GM21390 (cell line): Measurements from ENCODE around the gene MOCS3.

Experiments
- ATAC-seq: cut with Tn5 transposase; IDR thresholded peaks from one replicate; pipeline ENCODE4 v1.9.1; 2021; ENCODE audit not compliant: unreplicated experiment

MOCS3 gene

DNA sequence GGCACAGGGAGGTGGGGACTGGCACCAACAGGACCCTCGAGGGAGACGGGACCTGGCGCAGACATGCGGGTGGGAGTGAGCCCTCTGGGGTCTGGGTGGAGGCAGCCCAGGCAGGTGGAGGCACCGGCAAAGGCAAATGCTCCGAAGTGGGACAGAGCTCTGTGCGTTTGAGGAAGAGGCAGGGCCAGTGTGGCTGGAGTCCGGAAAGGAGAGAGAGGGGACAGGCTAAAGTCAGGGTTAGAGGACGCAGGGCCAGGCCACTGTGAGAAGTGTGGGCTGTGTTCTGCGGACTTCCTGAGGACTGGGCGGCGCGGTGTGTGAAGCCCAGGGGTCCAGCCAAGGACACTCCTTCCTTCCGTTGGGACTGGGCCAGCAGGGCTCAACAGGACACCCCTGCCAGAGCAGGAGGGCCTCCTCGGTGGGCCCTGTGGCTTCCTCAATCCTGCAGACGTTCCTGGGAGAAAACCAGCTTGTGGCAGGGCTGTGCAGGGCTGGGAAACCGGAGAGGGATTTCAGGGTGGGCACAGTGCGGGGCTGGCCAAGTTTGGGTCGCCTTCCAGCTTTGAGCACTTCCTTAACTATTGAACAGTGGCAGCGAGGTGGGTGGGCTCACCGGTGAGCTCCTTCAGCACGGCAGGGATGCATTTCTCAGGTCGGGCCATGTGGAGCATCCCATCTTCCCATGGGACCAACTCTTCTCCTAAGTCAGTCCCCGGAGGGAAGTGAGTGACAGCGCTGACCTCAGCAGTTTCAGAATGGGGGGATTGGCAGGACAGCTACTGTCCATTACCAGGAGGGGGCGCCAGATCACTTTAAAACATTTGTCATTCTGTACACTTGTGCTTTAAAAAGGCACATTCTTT, 22.5 kb downstream of the MOCS3 start:
- no peak for ATAC-seq

GRCh38 chr20:50981714-50982048, 23.1 kb downstream of the MOCS3 start:
- no peak for ATAC-seq

DNA sequence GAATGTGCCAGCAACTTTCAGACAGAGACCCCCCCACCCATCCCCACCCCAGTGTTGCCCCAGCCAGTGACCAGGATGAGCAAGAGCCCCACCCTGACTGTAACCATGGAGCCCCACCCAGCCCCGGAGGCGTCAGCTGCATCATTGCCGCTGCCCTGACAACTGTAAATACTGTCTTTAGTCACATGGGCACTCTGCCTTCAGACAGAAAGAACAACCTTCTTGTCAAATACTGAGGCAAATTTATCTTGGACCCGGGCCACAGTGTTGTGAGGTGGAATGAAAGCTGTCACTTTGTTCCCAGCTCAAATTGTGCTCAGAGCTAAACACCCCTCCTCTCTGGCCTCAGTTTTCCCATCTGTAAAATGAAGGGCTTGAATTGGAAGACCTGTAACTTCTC, 23.7 kb downstream of the MOCS3 start:
- ATAC-seq, result no peak

GRCh38 chr20:50983321-50983720, 24.7 kb downstream of the MOCS3 start:
- no peak for ATAC-seq

GRCh38 chr20:50987493-50988210, 29.0 kb downstream of the MOCS3 start:
- no peak for ATAC-seq

DNA sequence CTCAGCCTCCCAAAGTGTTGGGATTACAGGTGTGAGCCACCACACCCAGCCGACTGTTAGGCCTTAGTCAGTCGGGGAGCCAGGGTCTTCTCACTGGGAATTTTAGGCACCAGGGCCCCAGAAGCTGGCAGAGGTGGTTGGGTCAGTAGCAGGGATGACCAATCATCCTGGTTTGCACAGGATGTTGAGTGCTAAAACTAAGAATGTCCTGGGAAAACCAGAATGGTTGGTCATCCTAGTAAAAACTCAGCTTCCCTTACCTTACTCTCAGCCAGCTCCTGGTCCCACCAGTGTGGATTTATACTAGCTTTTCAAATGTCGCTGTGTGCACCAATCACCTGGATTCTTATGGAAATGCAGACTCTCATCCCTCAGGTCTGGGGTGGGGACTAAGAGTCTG, 32.5 kb downstream of the MOCS3 start:
- ATAC-seq, result no peak

DNA sequence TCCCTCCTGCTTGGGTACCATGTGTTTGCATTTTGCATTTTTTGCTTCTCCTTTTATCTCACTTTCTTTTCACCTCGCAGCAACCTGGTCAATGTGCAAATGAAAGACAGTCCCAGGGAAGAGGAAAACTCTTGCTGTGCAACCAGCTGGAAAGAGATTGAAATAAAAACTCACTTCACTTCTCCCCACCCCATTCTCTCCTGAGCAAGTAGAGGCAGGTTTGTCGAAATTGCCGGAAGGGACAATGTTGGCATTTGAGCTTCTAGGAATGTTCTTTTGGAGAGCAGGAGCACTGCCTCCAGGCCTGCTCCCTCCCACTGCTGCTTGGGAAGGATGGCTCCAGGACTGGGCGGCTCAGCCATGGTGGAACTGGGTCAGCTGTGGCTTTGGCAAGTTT, 33.7 kb downstream of the MOCS3 start:
- ATAC-seq, result no peak

DNA sequence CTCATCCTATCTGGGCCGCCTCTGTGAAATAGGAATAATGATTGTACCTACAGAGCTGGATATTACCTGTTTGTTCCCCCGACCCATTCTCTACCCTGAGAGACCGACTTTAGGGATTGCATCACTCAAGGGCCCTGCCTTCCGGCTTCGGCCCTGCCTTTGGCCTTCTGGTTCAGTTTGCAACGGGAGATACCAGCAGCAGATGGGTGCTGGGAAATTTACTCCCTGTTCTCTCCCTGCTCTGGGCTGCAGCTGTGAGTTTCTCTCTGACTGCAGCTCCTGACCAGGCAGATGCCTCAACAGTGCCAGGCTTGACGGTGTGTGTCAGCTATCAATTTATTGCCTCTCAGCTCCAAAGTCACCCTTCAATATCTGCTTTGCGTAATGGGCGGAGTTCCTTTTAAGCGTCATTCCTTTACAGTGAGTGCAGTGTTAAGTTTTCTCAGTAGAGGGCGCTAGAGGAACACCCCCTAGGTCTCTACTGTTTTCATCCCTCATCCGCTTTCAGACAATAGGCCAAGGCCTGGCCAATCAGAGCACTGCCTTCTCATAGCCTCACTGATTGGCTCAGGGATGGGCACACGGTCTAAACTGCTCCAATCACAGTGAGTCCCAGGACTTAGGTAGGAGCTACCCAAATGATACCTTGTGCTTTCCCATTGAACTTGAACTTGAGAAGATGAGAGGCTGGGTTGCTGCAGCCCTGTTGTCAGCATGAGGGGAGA, 34.3 kb downstream of the MOCS3 start:
- ATAC-seq, result peak; percentile 74

GRCh38 chr20:50993876-50994275, 35.3 kb downstream of the MOCS3 start:
- no peak for ATAC-seq

- ATAC-seq, result no peak
These were observed 36.9 kb downstream of the MOCS3 start for GRCh38 chr20:50995506-50995905.

- ATAC-seq, result no peak
These were observed 38.6 kb downstream of the MOCS3 start for GRCh38 chr20:50996901-50997865.

- no peak for ATAC-seq
These were observed 40.7 kb downstream of the MOCS3 start for GRCh38 chr20:50999355-50999754.

DNA sequence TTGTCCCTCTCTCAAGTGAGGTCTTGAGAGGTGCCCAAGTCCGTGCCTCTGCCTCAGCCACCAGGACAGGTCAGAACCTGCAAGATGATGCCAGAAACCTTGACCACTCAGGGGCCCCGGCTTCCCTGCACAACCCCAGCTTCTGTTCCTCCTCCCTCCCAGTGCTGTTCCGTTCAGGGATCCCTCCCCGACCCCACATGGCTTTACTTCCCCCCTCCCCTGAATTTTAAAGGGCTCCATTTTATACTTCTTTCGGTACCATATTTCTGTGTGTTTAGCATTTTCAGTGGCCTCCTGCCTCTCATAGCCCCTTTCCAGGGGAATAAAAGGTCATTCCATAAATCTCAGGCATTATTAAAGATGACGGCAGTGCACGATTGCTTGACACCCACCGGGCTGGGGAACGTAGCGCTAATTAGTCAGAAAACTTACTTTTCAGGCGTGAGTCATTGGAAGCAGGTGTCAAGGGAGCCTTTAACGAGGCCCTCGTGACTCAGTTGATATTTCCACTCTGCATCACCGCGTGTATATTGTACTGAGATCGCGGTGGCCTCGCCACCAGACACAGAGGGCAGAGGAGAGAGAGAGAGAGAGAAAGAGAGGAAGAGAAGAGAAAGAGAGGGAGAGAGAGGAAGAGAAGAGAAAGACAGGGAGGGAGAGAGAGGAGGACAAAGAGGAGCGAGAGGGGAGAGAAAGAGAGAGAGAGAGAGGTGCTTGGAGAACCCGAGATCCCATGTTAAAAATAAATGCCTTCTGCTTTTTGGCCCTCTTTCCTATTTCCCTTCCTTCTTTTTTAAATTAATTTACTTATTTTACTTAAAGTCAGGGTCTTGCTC, 43.0 kb downstream of the MOCS3 start:
- no peak for ATAC-seq

DNA sequence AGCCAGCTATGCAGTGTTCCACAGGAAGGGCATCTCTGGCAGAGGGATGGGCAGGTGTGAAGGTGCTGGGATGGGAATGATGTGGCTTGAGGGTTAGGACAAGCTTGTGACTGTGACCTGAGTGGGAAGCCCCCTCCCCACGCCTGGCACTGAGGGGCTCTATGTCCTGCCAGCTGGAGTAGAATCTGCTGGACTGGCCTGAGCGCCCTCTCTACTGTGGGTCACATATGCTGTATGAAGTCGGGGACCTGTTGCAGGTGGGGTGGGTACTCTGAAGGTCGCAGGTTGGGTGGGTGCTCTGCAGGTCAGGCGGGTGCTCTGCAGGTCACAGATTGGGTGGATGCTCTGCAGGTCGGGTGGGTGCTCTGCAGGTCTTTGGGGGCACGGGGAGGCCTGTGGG, 44.0 kb downstream of the MOCS3 start:
- no peak for ATAC-seq

GRCh38 chr20:51003753-51004152, 45.1 kb downstream of the MOCS3 start:
- no peak for ATAC-seq

DNA sequence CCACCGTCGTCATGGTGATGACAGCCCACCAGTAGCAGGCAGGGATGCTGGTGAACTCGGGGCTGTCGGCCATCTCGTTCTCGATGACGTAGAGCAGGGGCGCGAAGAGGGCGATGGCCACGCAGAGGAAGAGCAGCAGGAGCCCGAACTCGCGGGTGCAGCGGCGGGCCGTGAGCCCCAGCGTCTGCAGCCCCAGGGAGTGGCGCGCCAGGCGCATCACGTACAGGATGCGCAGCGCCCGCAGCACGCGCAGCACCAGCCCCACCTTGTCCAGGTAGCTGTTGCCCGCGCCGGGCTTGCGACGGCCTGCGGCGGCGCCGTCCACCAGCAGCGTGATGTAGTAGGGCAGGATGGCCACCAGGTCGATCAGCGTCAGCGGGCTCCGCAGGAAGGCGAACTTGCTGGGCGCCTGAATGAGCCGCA, 45.7 kb downstream of the MOCS3 start:
- no peak for ATAC-seq

- no peak for ATAC-seq
These were observed 46.2 kb downstream of the MOCS3 start for GRCh38 chr20:51004781-51005180.

GRCh38 chr20:51005214-51005613, 46.6 kb downstream of the MOCS3 start:
- no peak for ATAC-seq

- ATAC-seq, result no peak
These were observed 50.1 kb downstream of the MOCS3 start for GRCh38 chr20:51008718-51009117.
